Muscle layer of duodenum (tissue), 2 donors: Measurements from ENCODE around the gene NXN.

ENCODE experiments used
- H3K27ac ChIP-seq: one replicate; pipeline ENCODE4 v1.7.0; 2013; ENCODE audit warnings: mild to moderate bottlenecking, low read length
- H3K27me3 ChIP-seq: one replicate; pipeline ENCODE4 v1.7.0; 2013; ENCODE audit warnings: low read depth, mild to moderate bottlenecking, control low read depth, low read length
- H3K36me3 ChIP-seq, 2 donors: one replicate each; pipeline ENCODE4 v1.7.0; 2013; ENCODE audit warnings: low read length in 2 of 2, control low read depth in 1 of 2, mild to moderate bottlenecking in 1 of 2; ENCODE audit not compliant: insufficient read depth in 2 of 2, control insufficient read depth in 1 of 2
- H3K4me1 ChIP-seq, 2 donors: one replicate each; pipeline ENCODE4 v1.7.0; 2013; ENCODE audit warnings: low read length in 2 of 2, mild to moderate bottlenecking in 2 of 2, control low read depth in 1 of 2, moderate library complexity in 1 of 2; ENCODE audit not compliant: insufficient read depth in 2 of 2, control insufficient read depth in 1 of 2
- H3K4me3 ChIP-seq, 2 donors: one replicate each; pipeline ENCODE4 v1.7.0; 2013; ENCODE audit warnings: low read length in 2 of 2, low read depth in 1 of 2, mild to moderate bottlenecking in 1 of 2
- H3K9me3 ChIP-seq, 2 donors: one replicate each; pipeline ENCODE4 v1.7.0; 2013; ENCODE audit warnings: low read length in 2 of 2, control low read depth in 1 of 2, mild to moderate bottlenecking in 1 of 2; ENCODE audit not compliant: control insufficient read depth in 1 of 2
- donor health status: healthy.

NXN gene

GRCh38 chr17:900336-900934, 79.1 kb downstream of the NXN start:
- H3K4me1 ChIP-seq = peaks cover 0 to 31% of the 10 kb centered on the region in 2 donors

DNA sequence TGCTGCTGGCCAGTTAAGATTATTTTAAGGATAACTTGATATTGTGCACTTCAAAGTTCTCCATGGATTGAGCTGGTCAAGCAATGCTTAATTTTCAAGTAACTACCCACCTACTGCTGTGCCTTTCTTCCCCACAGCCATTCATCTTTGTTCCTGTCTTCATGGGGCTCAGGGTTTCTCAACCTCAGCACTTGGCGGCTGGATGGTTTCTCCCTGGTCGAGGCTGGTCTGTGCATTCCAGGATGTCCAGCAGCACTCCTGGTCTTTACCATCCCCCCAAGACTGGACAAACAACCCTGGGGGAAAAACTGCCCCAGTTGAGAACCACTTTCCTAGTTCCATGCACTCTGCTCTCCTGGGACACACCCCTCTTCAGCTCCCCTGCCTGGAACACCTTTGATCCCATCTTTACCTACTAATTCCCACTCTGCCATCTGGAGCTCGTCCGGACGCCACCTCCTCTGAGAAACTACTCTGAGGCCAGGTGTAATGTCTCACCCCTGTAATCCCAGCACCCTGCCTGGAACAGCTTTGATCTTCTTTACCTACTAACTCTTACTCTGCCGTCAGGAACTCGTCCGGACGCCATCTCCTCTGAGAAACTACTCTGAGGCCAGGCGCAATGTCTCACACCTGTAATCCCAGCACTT, 81.5 kb downstream of the NXN start:
- Histone ChIP-seq H3K36me3 (no peaks in the 10 kb centered on the region), H3K4me1 (peaks cover 0 to 31% of the 10 kb centered on the region in 2 donors), H3K27me3 (no peaks in the 10 kb centered on the region), H3K27ac (no peak overlapping the region), H3K9me3 (no peaks in the 10 kb centered on the region), H3K4me3 (no peak overlapping the region)

More at GRCh38 chr17:900336-900934, 79.1 kb downstream of the NXN start:
- Histone ChIP-seq H3K9me3 (no peaks in the 10 kb centered on the region), H3K36me3 (no peaks in the 10 kb centered on the region), H3K27ac (no peak overlapping the region), H3K4me3 (no peak overlapping the region), H3K27me3 (no peaks in the 10 kb centered on the region)

DNA sequence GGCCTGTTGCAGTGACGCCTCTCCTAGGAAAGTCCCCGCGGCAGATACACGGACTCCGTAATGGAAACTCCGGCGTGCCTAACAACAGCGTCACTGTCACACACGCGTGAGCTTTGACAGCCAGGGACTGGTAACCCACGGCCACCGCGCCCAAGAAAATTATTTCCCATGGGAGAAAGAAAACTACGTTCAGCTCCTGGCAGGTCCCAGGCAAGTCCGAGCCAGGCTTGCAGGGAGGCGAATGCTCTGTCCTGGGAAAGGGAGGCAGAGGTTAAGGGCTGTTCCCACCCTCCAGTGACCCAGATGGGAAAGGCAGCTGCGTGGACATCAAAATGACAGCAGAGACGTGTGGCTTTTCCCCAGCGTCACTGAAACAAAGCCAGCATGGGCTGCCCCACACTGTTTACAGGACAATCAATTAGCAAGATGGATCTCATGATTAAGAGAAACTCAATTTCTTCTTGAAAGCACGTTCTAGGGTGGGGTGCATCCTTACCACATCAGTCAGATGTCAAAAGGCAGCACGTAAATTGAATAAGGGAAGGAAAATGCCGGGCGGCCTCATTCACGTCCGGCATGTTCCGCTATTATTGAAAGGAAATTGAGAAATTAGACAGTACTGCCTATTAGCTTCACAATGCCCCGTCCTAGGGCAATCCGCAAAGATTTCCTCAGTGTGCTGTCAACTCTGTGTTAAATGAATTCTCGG, 82.5 kb downstream of the NXN start:
- peak overlapping the region; percentile 76 for H3K27ac ChIP-seq
- H3K4me1 ChIP-seq = peaks cover 0 to 30% of the 10 kb centered on the region in 2 donors
- H3K4me3 ChIP-seq = peak overlapping the region; percentile 28 to 36
- H3K9me3 ChIP-seq = no peaks in the 10 kb centered on the region
- no peaks in the 10 kb centered on the region for H3K36me3 ChIP-seq
- H3K27me3 ChIP-seq = no peaks in the 10 kb centered on the region

- H3K4me1 ChIP-seq = peaks cover 0 to 24% of the 10 kb centered on the region in 2 donors
- no peaks in the 10 kb centered on the region for H3K36me3 ChIP-seq
- H3K4me3 ChIP-seq = peak overlapping the region in 1 of 2 donors; percentile 36
- H3K9me3 ChIP-seq = no peaks in the 10 kb centered on the region
- H3K27ac ChIP-seq = peak overlapping the region; percentile 76
- no peaks in the 10 kb centered on the region for H3K27me3 ChIP-seq
These were observed 83.1 kb downstream of the NXN start for GRCh38 chr17:896454-896853.

GRCh38 chr17:892958-893357, 86.6 kb downstream of the NXN start:
- H3K4me1 ChIP-seq = peaks cover 0 to 19% of the 10 kb centered on the region in 2 donors
- no peaks in the 10 kb centered on the region for H3K36me3 ChIP-seq
- H3K27me3 ChIP-seq = no peaks in the 10 kb centered on the region
- H3K9me3 ChIP-seq = no peaks in the 10 kb centered on the region
- no peak overlapping the region for H3K27ac ChIP-seq
- H3K4me3 ChIP-seq = no peak overlapping the region

GRCh38 chr17:888998-889441, 90.6 kb downstream of the NXN start:
- H3K27ac ChIP-seq = no peak overlapping the region
- no peaks in the 10 kb centered on the region for H3K27me3 ChIP-seq
- no peaks in the 10 kb centered on the region for H3K9me3 ChIP-seq
- H3K4me1 ChIP-seq = peaks cover 0 to 25% of the 10 kb centered on the region in 2 donors
- no peaks in the 10 kb centered on the region for H3K36me3 ChIP-seq
- H3K4me3 ChIP-seq = no peak overlapping the region

DNA sequence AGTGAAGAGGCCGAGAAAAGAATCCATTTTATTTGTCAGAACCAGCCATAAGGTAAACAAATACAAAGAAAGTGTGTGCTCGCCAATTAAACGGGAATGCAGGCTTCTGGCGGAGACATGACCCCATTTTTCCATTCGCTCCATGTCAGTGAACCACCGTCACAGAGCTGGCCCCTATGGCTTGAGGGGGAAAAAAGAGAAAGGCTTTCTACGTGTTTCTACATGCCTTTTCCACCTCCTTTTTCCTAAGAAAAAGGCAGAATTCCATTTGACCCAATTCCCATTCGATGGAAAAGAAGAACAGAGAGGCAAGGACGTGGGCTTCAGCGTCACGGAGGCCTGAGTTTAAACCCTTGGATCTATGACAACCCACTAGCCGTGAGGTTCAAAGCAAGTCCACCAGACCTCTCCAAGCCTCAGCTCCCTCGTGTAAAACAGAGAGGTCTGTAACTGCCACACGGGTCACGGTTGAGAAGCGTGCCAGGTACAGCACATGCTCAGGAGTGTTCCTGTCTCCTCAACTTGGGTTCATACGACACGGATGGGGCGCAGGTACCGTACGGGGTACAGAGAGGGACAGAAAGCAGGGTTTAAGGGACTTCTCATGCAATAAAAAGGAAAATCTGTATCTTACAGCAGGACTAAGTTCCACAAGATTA, 91.9 kb downstream of the NXN start:
- H3K4me1 ChIP-seq = peaks cover 5 to 37% of the 10 kb centered on the region in 2 donors
- H3K4me3 ChIP-seq = no peak overlapping the region
- H3K27me3 ChIP-seq = no peaks in the 10 kb centered on the region
- H3K36me3 ChIP-seq = no peaks in the 10 kb centered on the region
- peak overlapping the region; percentile 85 for H3K27ac ChIP-seq
- H3K9me3 ChIP-seq = no peaks in the 10 kb centered on the region

- H3K4me1 ChIP-seq = peaks cover 5 to 51% of the 10 kb centered on the region in 2 donors
- H3K9me3 ChIP-seq = no peaks in the 10 kb centered on the region
- H3K27me3 ChIP-seq = no peaks in the 10 kb centered on the region
- H3K4me3 ChIP-seq = no peak overlapping the region
- H3K27ac ChIP-seq = no peak overlapping the region
- no peaks in the 10 kb centered on the region for H3K36me3 ChIP-seq
These were observed 93.5 kb downstream of the NXN start for GRCh38 chr17:885971-886571.

- Histone ChIP-seq H3K27ac (peak overlapping the region; percentile 49), H3K9me3 (no peaks in the 10 kb centered on the region), H3K27me3 (no peaks in the 10 kb centered on the region), H3K4me3 (no peak overlapping the region), H3K36me3 (no peaks in the 10 kb centered on the region), H3K4me1 (peaks cover 5 to 65% of the 10 kb centered on the region in 2 donors)
These were observed 96.0 kb downstream of the NXN start for GRCh38 chr17:883586-883962.

GRCh38 chr17:882827-883585, 96.6 kb downstream of the NXN start:
- no peaks in the 10 kb centered on the region for H3K9me3 ChIP-seq
- H3K4me1 ChIP-seq = peaks cover 5 to 65% of the 10 kb centered on the region in 2 donors
- no peak overlapping the region for H3K4me3 ChIP-seq
- H3K27ac ChIP-seq = peak overlapping the region; percentile 49
- no peaks in the 10 kb centered on the region for H3K36me3 ChIP-seq
- no peaks in the 10 kb centered on the region for H3K27me3 ChIP-seq
